HTR-8/SVneo (cell line): ENCODE results near the gene BANF2.

Source experiments
- DNase-seq: peaks from one replicate; pipeline ENCODE4 v3.0.0; 2011; ENCODE audit warnings: low spot score, mixed read lengths; ENCODE audit not compliant: insufficient read length
- FAIRE-seq: peaks from 2 replicates; lab custom pipeline; 2011; peaks lifted over from hg19 to GRCh38; lab: Jason Lieb, UNC

BANF2 gene

GRCh38 chr20:17663040-17663399 lies 36.7 kb upstream of the BANF2 start:
- DNase-seq = no peak

GRCh38 chr20:17663486-17663885 lies 36.3 kb upstream of the BANF2 start:
- no peak for FAIRE-seq

More at GRCh38 chr20:17663040-17663399, 36.7 kb upstream of the BANF2 start:
- no peak for FAIRE-seq

GRCh38 chr20:17664025-17664633 lies 35.6 kb upstream of the BANF2 start:
- DNase-seq (no peak), FAIRE-seq (no peak)

More at GRCh38 chr20:17663486-17663885, 36.3 kb upstream of the BANF2 start:
- DNase-seq = no peak

GRCh38 chr20:17665756-17666155 lies 34.0 kb upstream of the BANF2 start:
- DNase-seq (no peak), FAIRE-seq (no peak)

GRCh38 chr20:17666481-17666880 lies 33.3 kb upstream of the BANF2 start:
- no peak for DNase-seq
- FAIRE-seq = no peak

GRCh38 chr20:17667445-17667844 lies 32.3 kb upstream of the BANF2 start:
- FAIRE-seq (no peak), DNase-seq (no peak)

- DNase-seq (no peak), FAIRE-seq (no peak)
These were observed 31.3 kb upstream of the BANF2 start for GRCh38 chr20:17668432-17668831.

- no peak for FAIRE-seq
- DNase-seq = no peak
These were observed 30.3 kb upstream of the BANF2 start for GRCh38 chr20:17669306-17669931.

- FAIRE-seq (no peak), DNase-seq (no peak)
These were observed 28.8 kb upstream of the BANF2 start for GRCh38 chr20:17671011-17671410.

- DNase-seq (no peak), FAIRE-seq (no peak)
These were observed 28.2 kb upstream of the BANF2 start for GRCh38 chr20:17671565-17671964.

- FAIRE-seq (no peak), DNase-seq (no peak)
These were observed 26.7 kb upstream of the BANF2 start for GRCh38 chr20:17673084-17673483.

- DNase-seq = no peak
- FAIRE-seq = no peak
These were observed 24.8 kb upstream of the BANF2 start for GRCh38 chr20:17674722-17675518.

GRCh38 chr20:17675519-17676377 lies 24.0 kb upstream of the BANF2 start:
- FAIRE-seq = no peak
- no peak for DNase-seq

- FAIRE-seq = no peak
- no peak for DNase-seq
These were observed 23.4 kb upstream of the BANF2 start for GRCh38 chr20:17676378-17676759.

GRCh38 chr20:17676942-17677341 lies 22.8 kb upstream of the BANF2 start:
- DNase-seq (no peak), FAIRE-seq (no peak)

- FAIRE-seq (no peak), DNase-seq (no peak)
These were observed 21.5 kb upstream of the BANF2 start for GRCh38 chr20:17678295-17678694.

GRCh38 chr20:17678886-17679285 lies 20.9 kb upstream of the BANF2 start:
- DNase-seq = no peak
- no peak for FAIRE-seq

- FAIRE-seq (no peak), DNase-seq (peak; percentile 58)
These were observed 19.6 kb upstream of the BANF2 start for GRCh38 chr20:17679941-17680835.
